Immature natural killer cell (primary cell): ENCODE data around the gene TBC1D22A. TPM values are rescaled to one million over a fixed set of nuclear protein-coding genes. Genes with fewer than 3 reads are reported as not detected.

ENCODE experiments used
- DNase-seq, 3 donors: peaks; one replicate each; pipeline ENCODE4 v3.0.0; 2022; ENCODE audit warnings: mixed read lengths in 1 of 3
- H3K27ac Mint-ChIP-seq, 6 donors: one replicate each; pipeline ENCODE4 v1.8.0; 2020; ENCODE audit warnings: mixed read lengths in 6 of 6, mild to moderate bottlenecking in 5 of 6, inconsistent platforms in 4 of 6, moderate library complexity in 3 of 6
- H3K27me3 Mint-ChIP-seq, 3 donors: one replicate each; pipeline ENCODE4 v1.8.0; 2020 to 2021; ENCODE audit warnings: low read depth in 3 of 3, mild to moderate bottlenecking in 3 of 3, mixed read lengths in 3 of 3, moderate library complexity in 3 of 3, inconsistent platforms in 1 of 3
- H3K36me3 Mint-ChIP-seq, 3 donors: one replicate each; pipeline ENCODE4 v1.8.0; 2020; ENCODE audit warnings: mixed read lengths in 3 of 3, inconsistent platforms in 2 of 3, mild to moderate bottlenecking in 2 of 3
- H3K4me1 Mint-ChIP-seq, 2 donors: one replicate each; pipeline ENCODE4 v1.8.0; 2020; ENCODE audit warnings: inconsistent platforms in 2 of 2, mild to moderate bottlenecking in 2 of 2, mixed read lengths in 2 of 2, moderate library complexity in 1 of 2
- H3K4me3 Mint-ChIP-seq, 5 donors: one replicate each; pipeline ENCODE4 v1.8.0; 2020; ENCODE audit warnings: mild to moderate bottlenecking in 5 of 5, mixed read lengths in 5 of 5, inconsistent platforms in 3 of 5, moderate library complexity in 3 of 5
- H3K9me3 Mint-ChIP-seq, 6 donors: one replicate each; pipeline ENCODE4 v1.8.0; 2020; ENCODE audit warnings: mild to moderate bottlenecking in 6 of 6, mixed read lengths in 6 of 6, inconsistent platforms in 4 of 6, moderate library complexity in 3 of 6
- polyA plus RNA-seq, 3 donors: library from polyadenylated mRNA; unstranded; fragments of 300-500 nt; fragmentation: Illumina TruSeq; gene quantifications; one replicate each; pipeline ENCODE4 v1.2.3, GENCODE V29; 2021

Gene TBC1D22A
- polyA plus RNA-seq, 3 donors from 2014 or later, result 20.6 to 28.0 (median 24.0) TPM

DNA sequence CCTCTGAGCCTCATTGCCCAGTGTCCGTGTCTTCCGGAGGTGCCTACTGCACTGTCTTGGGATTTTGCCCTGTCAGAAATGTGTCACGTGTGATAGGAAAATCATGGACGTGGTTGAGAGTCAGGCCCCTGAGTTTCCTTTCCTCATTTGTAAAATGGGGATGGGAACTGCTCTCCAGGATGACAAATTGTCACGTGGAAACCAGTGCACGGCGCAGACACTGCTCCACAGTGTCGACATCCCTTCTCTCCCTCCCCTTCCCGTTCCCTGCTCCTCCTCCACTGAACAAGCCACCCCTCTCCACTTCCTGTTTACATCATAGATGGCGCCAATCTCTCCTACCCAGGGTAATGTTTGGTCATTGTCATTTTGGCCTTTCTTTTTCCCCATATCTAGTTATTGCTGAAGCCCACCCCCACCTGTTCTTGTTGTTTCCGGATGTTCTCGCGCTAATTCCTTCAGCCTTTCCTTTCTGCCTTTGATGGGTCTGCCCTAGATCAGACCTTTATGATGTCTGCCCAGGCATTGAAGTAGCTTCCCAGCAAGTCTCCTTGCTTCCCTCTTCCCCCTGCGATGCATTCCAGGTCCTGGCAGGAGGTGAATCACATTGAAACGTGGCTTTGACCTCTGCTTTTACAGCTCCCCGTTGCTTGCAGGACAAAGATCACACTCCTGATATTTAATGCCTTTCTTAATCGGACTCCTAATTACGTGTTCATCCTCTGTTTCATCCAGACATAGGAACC, 91.8 kb downstream of the TBC1D22A start:
- Mint-ChIP-seq H3K9me3 (peaks cover 0 to 3% (median 0%) of the 10 kb centered on the region in 6 donors), H3K27me3 (peaks cover 0 to 3% (median under 1%) of the 10 kb centered on the region in 3 donors), H3K27ac (peak overlapping the region in 2 of 6 donors; percentile 10 to 36), H3K4me1 (peaks cover 33 to 78% of the 10 kb centered on the region in 2 donors), H3K4me3 (no peak overlapping the region), H3K36me3 (peaks cover 0 to 15% (median 5%) of the 10 kb centered on the region in 3 donors)
- no peak for DNase-seq

DNA sequence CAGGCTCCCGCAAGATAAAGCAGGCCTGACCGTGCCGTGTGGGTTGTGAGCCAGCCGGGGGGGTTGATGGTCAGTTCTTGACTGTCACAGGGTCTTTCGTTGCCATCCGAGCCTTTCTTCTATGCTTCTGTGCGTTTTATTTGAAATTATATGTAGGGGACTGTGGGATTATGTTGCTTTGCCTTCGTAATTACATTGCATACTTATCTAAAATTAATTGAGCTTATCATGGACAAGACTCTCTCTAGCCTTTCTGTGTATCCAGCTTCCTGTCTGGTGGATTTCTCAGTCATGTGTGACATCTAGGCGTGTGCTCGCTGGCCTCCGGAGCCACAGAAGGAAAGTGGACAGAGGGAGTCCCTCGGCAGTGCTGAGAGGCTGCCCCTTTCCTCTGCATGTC, 93.2 kb downstream of the TBC1D22A start:
- Mint-ChIP-seq H3K27me3 (peaks cover 0 to 3% (median 0%) of the 10 kb centered on the region in 3 donors), H3K9me3 (peaks cover 0 to 3% (median 0%) of the 10 kb centered on the region in 6 donors), H3K27ac (peak overlapping the region in 2 of 6 donors; percentile 12 to 34), H3K4me1 (peaks cover 27 to 67% of the 10 kb centered on the region in 2 donors), H3K4me3 (no peak overlapping the region), H3K36me3 (peaks cover 0 to 8% (median 3%) of the 10 kb centered on the region in 3 donors)
- no peak for DNase-seq

DNA sequence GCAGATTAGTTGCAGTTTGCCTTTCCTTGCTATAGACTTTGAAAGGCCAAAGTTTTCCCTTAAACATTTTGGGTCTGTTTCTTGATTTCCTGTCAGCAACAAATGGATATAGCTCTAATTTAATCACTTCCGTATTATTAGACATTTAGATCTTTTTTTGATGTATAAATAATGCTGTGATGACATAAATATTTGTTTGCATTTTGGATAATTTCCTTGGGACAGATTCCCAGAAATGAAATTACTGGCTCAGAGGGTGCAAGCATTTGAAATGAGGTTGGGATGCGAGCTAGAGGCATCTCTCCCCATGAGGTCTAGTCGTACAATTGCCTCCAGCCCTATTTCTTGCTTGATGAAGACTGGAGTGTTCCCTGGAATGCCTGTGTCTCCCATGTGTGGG, 94.2 kb downstream of the TBC1D22A start:
- H3K36me3 Mint-ChIP-seq, result peaks cover 0 to 4% (median 0%) of the 10 kb centered on the region in 3 donors
- no peak overlapping the region for H3K4me3 Mint-ChIP-seq
- peaks cover 24 to 67% of the 10 kb centered on the region in 2 donors for H3K4me1 Mint-ChIP-seq

DNA sequence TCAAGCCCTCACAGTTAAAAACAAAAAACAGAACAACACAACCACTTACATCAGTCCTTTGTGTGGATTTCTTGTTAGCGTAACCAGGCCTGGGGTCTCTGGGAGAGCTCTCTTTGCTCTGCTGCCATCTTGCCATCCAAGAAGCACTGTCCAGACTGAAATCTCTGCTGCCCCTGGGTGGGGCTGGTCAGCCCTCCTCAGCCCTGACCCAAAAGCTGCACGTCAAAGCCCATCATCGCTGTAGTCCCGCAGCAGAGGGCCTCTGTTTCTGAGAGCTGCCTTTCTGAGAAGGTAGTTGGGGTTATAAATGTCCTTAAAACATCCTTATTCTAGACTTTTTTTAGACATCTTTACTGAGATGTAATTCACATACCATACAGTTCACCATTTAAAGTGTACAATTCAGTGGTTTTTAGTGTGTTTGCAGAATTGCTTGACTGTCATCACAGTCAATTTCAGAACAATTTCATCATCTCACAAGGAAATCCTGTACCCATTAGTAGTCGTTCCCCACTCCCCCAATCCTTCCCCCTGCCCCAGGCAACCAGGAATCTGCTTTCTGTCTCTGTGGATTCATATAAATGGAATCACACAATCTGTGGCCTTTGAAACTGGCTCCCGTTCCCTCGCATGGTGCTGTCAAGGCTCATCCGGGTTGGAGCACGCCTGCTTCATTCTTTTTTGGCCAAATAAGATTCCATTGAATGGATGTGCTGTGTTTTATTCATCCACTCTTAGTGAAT, 94.9 kb downstream of the TBC1D22A start:
- H3K36me3 Mint-ChIP-seq, result peaks cover 0 to 4% (median 0%) of the 10 kb centered on the region in 3 donors
- H3K27me3 Mint-ChIP-seq, result peaks cover 0 to 3% (median 0%) of the 10 kb centered on the region in 3 donors
- H3K9me3 Mint-ChIP-seq, result peaks cover 0 to 3% (median 0%) of the 10 kb centered on the region in 6 donors
- H3K4me3 Mint-ChIP-seq, result no peak overlapping the region
- H3K27ac Mint-ChIP-seq, result peak overlapping the region in 1 of 6 donors; percentile 19
- peaks cover 26 to 67% of the 10 kb centered on the region in 2 donors for H3K4me1 Mint-ChIP-seq
- no peak for DNase-seq

More for the DNA sequence above, 94.2 kb downstream of the TBC1D22A start:
- Mint-ChIP-seq H3K27ac (peak overlapping the region in 1 of 6 donors; percentile 12), H3K9me3 (peaks cover 0 to 3% (median 0%) of the 10 kb centered on the region in 6 donors), H3K27me3 (peaks cover 0 to 3% (median 0%) of the 10 kb centered on the region in 3 donors)
- no peak for DNase-seq

DNA sequence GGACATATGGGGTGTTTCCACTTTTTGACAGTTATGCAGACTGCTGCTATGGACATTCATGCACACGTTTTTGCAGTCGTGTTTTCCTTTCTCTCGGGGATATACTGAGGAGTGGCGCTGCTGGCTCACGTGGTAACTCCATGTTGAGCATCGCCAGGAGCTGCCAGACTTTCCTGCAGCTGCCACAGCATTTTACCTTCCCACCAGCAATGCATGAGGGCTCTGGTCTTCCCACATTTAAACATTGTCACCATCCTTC, 95.4 kb downstream of the TBC1D22A start:
- peak overlapping the region in 1 of 6 donors; percentile 8 for H3K27ac Mint-ChIP-seq
- H3K4me3 Mint-ChIP-seq, result no peak overlapping the region
- H3K36me3 Mint-ChIP-seq, result no peaks in the 10 kb centered on the region
- DNase-seq, result no peak
- H3K4me1 Mint-ChIP-seq, result peaks cover 22 to 67% of the 10 kb centered on the region in 2 donors
- no peaks in the 10 kb centered on the region for H3K27me3 Mint-ChIP-seq
- H3K9me3 Mint-ChIP-seq, result peaks cover 0 to 3% (median 0%) of the 10 kb centered on the region in 6 donors

DNA sequence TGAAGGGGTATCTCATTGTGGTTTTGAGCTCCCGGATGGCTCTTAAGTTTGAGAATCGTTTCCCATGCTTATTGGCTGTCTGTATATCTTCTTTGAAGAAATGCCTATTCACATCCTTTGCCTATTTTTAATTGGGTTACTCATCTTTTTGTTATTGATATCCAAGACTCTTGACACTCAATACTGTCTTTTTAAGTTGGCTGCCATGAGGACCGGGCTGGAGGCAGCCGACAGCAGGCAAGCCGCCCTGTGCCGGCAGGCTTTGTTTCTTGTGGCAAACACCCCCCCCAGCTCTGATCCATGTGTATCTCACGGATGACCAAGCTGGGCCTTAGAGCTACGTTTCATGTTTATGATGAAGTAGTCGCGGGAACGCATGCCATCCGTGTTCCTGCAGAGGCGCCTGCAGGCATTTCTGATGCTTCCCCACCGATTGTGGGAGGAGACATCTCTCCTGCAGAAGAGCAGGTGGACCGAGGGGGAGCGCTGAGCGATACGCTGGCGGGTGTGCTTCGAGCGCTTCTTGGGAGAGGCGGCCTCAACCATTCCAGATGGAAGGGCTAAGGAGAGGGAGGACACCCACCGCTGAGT, 95.8 kb downstream of the TBC1D22A start:
- Mint-ChIP-seq H3K36me3 (no peaks in the 10 kb centered on the region), H3K4me1 (peaks cover 24 to 65% of the 10 kb centered on the region in 2 donors), H3K9me3 (peaks cover 0 to 3% (median 0%) of the 10 kb centered on the region in 6 donors), H3K27me3 (no peaks in the 10 kb centered on the region), H3K27ac (peak overlapping the region in 1 of 6 donors; percentile 8), H3K4me3 (no peak overlapping the region)
- no peak for DNase-seq

DNA sequence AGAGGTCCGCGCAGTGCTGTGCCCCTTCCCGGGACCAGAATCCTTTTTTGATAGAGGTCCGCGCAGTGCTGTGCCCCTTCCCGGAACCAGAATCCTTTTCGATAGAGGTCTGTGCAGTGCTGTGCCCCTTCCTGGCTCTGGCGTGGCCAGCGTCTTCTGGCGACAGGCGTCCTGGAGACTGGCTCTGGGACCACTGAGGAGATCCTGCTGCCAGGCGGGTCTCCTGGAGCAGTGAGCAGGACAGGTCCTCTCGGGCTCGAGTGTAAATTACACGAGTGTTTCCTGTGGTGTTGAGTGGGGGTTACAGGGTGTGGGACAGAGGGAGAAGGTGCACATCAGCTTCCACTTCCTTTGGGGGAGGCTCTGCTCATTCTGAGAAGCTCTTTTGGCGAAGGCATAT, 98.1 kb downstream of the TBC1D22A start:
- Mint-ChIP-seq H3K9me3 (no peaks in the 10 kb centered on the region), H3K27me3 (no peaks in the 10 kb centered on the region), H3K4me1 (peaks cover 16 to 54% of the 10 kb centered on the region in 2 donors), H3K27ac (no peak overlapping the region), H3K4me3 (no peak overlapping the region), H3K36me3 (no peaks in the 10 kb centered on the region)
- DNase-seq, result no peak

DNA sequence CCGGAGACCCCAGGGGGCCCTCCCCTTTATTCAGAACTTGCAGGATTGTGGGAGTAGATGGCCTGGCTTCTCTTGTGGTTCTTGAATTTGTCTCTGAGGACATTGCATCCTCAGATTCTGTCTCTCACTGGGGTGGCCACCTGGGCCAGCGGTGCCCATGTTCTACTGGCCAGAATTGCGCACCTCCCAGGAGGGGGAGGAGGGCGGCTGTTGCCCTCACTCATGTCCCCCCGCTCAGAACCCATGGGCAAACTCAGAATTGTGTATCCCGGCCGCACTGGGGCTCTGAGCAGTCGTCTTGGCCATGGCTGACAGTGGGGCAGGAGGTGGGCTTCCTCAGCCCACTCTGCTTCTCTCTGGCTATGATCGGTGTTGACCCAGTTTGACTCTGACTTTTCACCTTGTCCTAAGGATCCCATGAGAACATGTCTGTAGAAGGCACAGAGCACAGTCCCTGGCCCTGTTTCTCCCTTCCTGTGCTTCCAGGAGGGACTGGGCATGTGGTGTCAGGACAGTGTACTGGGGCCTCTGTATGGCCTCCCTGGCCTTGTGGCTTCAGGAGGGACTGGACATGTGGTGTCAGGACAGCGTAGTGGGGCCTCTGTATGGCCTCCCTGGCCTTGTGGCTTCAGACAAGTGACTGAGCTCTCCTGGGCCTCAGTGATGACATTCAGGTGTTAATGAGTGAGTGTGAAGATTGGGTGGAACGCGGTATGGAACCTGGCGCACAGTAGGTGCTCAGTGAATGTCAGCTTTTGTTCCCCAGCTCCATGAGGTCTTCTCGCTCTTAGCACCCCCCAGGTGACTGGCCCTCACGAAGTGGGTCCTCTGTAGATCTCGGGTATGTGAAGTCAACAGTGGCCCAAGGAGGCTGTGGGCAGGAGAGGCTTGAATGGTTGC, 99.3 kb downstream of the TBC1D22A start:
- Mint-ChIP-seq H3K4me1 (peaks cover 16 to 49% of the 10 kb centered on the region in 2 donors), H3K27ac (peak overlapping the region in 2 of 6 donors; percentile 38 to 41)

DNA sequence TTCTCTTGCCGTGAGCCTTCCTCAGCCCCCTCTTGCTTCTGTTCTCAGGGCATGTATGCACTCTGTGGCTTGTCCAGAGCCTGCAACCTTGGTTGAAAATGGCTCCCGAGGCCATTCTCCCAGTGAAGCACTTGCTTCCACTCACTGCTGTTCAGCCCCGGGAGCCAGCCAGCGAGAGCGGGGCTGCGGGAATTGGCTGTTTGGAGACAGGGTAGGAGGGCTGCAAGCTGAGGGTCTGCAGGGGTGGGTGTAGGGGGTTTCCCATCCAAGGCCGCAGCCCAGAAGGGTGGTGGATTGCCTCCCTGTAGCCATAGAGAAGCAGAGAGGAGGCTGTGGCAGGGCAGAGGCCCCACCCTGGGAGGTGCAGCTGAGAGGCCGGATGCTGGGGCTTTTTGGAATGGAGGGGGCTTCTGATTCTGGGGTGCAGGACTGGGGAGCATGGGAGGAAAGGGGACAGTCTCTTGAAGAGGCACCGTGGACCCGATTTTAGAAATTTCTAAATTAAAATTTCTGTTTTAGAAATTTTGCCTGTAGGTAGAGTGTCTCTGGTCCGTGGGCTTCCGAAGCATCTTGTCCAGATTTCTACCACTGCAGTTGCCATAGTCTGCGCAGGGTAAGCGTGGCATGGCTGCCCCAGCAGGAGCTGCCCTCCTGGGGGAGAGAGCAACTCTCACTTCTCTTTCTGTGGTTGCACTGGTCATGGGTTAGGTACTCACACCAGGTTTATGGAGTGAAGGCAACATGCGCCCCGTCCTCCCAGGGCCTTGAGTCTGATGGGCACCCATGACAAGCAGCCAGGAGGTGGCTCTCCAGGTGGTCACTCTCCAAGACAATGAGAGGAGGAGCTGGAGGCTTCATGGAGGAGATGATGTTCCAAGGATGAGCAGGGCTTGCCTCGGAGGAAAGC, 100.2 kb downstream of the TBC1D22A start:
- H3K27ac Mint-ChIP-seq, result peak overlapping the region in 3 of 6 donors; percentile 41 to 78 (median 51)
- H3K4me1 Mint-ChIP-seq, result peaks cover 16 to 49% of the 10 kb centered on the region in 2 donors
- no peaks in the 10 kb centered on the region for H3K9me3 Mint-ChIP-seq
- H3K4me3 Mint-ChIP-seq, result no peak overlapping the region
- no peaks in the 10 kb centered on the region for H3K27me3 Mint-ChIP-seq
- no peak for DNase-seq
- peaks cover 0 to 6% (median 0%) of the 10 kb centered on the region in 3 donors for H3K36me3 Mint-ChIP-seq

More for the DNA sequence above, 99.3 kb downstream of the TBC1D22A start:
- no peak for DNase-seq
- Mint-ChIP-seq H3K4me3 (no peak overlapping the region), H3K36me3 (peaks cover 0 to 5% (median 0%) of the 10 kb centered on the region in 3 donors), H3K9me3 (no peaks in the 10 kb centered on the region), H3K27me3 (no peaks in the 10 kb centered on the region)

DNA sequence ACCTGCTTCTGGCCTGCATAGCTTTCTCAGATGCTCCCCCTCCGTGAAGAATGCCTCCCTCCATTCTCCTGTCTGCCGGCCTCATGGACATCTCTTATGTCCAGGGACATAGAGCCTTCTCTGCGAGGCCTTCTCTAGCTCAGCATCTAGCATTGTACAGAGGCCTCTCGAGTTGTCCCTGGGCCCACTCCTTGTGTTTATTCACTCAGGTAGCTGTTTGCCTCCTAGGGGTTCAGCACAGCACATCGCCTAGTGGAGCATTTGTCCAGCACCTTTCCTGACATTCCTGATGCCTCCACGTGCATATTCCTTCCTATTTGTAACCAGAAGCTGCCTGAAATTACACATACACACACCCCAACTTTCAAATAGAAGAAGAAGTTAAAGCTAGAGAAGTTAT, 101.3 kb downstream of the TBC1D22A start:
- H3K4me1 Mint-ChIP-seq, result peaks cover 13 to 59% of the 10 kb centered on the region in 2 donors
- no peak for DNase-seq
- H3K27me3 Mint-ChIP-seq, result peaks cover 0 to 2% (median 0%) of the 10 kb centered on the region in 3 donors
- peaks cover 0 to 6% (median 0%) of the 10 kb centered on the region in 3 donors for H3K36me3 Mint-ChIP-seq
- no peak overlapping the region for H3K4me3 Mint-ChIP-seq
- no peaks in the 10 kb centered on the region for H3K9me3 Mint-ChIP-seq
- H3K27ac Mint-ChIP-seq, result peak overlapping the region in 2 of 6 donors; percentile 2 to 9

DNA sequence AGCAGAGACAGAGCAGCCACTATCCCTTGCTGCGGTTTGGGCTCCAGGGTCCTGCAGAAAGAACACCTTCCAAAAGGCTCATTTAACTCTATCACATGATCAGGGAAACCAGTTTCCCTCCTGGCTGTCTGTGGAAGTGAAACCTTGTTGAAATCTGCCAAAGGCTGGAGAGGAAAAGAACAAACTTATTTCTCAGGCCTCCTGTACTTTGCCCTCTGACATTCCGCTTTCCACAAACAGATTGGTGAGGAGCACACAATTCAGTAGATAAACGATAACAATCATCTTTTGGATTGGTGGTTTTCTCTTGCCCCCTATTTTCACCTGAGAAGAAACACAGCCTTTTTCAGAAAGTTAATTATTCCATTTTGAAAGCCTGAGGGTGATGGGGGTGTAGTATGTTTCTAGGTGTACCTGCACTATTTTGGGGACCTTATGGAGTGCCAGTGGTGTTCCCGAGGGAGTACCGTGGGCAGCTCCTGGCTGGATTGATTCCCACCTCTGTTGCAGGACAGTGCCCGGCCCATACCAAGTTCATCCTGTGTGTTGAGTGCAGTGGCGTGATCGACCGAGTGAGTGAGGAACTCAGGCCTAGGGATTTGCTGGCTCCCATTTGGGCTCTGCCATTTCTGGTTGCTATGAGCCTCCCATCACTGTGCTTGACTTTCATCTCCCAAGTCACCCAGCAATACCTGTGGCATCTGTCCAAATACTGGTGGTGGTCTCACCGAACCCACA, 102.0 kb downstream of the TBC1D22A start:
- Mint-ChIP-seq H3K9me3 (no peaks in the 10 kb centered on the region), H3K36me3 (peaks cover 0 to 6% (median 0%) of the 10 kb centered on the region in 3 donors), H3K27ac (no peak overlapping the region), H3K27me3 (peaks cover 0 to 3% (median 0%) of the 10 kb centered on the region in 3 donors), H3K4me1 (peaks cover 13 to 66% of the 10 kb centered on the region in 2 donors), H3K4me3 (no peak overlapping the region)
- no peak for DNase-seq

DNA sequence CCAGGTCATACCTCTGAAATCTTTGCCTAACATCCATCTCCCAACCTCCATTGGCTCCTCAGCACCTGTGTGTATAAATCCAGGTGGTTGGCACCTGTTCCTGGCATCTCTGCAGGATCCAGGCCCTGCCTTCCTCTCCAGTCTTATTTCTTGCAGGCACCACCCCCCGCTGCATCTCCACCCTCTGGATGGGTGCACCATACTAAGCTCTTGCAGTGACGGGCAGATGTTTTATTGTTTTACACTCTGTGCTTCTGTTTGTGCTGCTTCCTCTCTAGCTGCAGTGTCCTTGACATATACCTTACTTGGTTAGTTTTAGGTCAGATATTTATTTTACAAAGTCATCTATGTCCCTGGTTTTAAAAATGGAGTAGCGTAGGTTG, 102.6 kb downstream of the TBC1D22A start:
- Mint-ChIP-seq H3K4me1 (peaks cover 13 to 66% of the 10 kb centered on the region in 2 donors), H3K9me3 (no peaks in the 10 kb centered on the region), H3K27ac (no peak overlapping the region), H3K27me3 (peaks cover 0 to 3% (median 0%) of the 10 kb centered on the region in 3 donors), H3K36me3 (peaks cover 0 to 6% (median 0%) of the 10 kb centered on the region in 3 donors), H3K4me3 (no peak overlapping the region)
- DNase-seq, result no peak
